Muscle of back (tissue), 11 donors: Measurements from ENCODE around the gene NELL1. TPM values are rescaled to one million over a fixed set of nuclear protein-coding genes. Genes with fewer than 3 reads are reported as not detected.
"Not testable (repeated sequence)": the region's sequence is repeated elsewhere in the genome, so short reads cannot be mapped to it uniquely, and the experiment has no call there.

Experiments used
- DNase-seq, 3 donors: peaks; one replicate each; pipeline versions ENCODE4 v3.0.0 to v3.0.0-alpha.2; 2013
- polyA plus RNA-seq, 10 donors: library from polyadenylated mRNA; unstranded; fragments of 120-200 nt; gene quantifications; one replicate each; pipeline ENCODE4 v1.2.1, GENCODE V29; 2013; ENCODE audit not compliant: insufficient read length in 10 of 10

Gene NELL1
- polyA plus RNA-seq, 10 donors = 3.5 to 6.0 (median 4.9) TPM

- no peak for DNase-seq
These were observed 419.5 kb downstream of the NELL1 start for GRCh38 chr11:21088930-21089329.

- no peak for DNase-seq
These were observed 435.3 kb downstream of the NELL1 start for GRCh38 chr11:21104641-21105040.

- DNase-seq = no peak
These were observed 436.0 kb downstream of the NELL1 start for GRCh38 chr11:21105196-21105917.

GRCh38 chr11:21109341-21109740, 440.0 kb downstream of the NELL1 start:
- DNase-seq = no peak

DNA sequence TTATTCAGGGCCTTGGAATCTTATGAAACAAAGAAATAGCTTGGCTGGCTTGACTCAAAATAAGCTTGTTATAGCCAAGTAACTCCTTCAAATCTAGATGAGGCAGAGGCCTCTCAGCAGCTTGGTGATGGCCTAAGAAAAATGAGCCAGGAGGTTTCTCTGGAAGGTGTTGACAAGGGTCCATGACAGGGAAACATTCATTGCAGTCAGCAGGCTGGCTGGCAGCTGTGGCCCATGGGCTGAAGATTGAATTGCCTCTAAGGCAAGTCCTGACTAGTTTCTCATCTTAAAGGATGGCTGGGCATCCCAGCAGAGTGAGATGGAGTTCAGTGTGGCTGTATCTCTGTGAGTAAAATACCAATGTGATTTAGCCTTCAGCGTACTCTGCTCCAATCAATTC, 441.0 kb downstream of the NELL1 start:
- peak in 1 of 3 donors; percentile 4 for DNase-seq

DNA sequence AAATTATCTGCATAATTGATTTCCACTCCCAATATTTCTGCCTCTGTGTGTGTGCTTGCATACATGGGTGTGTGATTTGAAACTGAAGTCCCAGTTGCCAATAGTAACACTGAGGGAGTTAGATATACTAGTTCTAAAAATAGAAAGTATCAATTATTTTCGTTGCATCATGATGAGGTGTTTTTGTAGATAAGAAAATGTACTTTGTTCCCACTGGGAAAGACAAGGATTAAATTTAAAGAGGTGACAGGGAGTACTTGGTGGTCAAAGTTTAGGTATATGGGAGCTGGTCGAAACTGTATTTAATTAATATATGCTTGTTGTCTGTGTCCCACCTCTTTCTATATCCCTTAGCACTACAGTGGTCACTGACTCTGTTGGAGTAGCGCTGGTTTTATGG, 444.5 kb downstream of the NELL1 start:
- DNase-seq = no peak

DNA sequence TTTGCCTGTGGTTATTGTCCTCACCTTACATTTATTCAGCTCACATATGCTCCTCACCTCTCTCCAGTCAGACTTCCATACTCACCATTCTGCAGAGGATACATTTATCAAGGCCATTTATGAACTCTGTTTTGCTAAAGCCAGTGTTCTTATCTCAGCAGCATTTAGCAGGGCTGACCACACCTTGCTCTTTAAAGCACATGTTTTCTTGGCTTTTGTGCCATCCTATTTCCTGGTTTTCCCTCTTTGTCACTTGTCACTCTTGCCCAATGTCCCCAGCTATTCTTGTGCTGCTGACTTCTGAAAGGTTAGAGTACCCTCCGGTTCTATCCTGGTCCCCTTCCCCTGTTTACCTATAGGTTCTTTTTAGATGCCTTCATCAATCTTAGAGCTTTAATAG, 446.6 kb downstream of the NELL1 start:
- no peak for DNase-seq

GRCh38 chr11:21119411-21119810, 450.0 kb downstream of the NELL1 start:
- DNase-seq = no peak

GRCh38 chr11:21121991-21122390, 452.6 kb downstream of the NELL1 start:
- no peak for DNase-seq

DNA sequence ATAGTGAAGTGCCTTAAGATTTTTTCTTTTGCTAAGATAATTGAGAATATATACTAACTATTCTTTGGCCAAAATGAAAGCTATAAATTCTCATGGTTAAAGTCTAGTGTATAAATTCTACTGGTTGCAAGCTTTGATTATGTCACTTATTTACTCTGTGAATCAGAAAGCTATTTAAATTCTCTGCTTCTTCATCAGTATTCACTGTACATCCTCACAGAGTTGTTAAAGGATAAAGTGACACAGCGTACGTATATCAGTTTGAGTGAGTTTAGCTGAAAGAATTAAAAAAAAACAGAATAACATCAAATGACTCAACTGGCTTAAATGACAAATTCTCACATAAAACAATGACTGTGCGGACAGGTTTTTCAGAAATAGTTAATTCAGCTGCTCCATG, 453.1 kb downstream of the NELL1 start:
- DNase-seq = no peak

GRCh38 chr11:21132146-21132720, 462.8 kb downstream of the NELL1 start:
- DNase-seq = no peak

- no peak for DNase-seq
These were observed 463.9 kb downstream of the NELL1 start for GRCh38 chr11:21133244-21133643.

GRCh38 chr11:21133722-21134121, 464.3 kb downstream of the NELL1 start:
- DNase-seq = no peak

- no peak for DNase-seq
These were observed 468.4 kb downstream of the NELL1 start for GRCh38 chr11:21137803-21138202.

DNA sequence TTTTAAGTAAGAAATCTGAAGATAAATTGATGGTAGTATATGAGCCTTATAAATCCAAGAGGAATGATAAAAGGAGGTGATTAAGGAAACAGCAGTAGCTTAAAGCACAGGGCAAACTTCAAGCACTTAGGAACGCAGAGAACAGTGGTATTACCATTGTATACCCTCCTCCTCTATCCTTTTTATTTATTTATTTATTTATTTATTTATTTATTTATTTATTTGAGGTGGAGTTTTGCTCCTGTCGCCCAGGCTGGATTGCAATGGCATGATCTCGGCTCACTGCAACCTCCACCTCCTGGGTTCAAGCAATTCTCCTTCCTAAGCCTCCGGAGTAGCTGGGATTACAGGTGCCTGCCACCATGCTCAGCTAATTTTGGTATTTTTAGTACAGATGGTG, 472.2 kb downstream of the NELL1 start:
- DNase-seq = not testable (repeated sequence)

DNA sequence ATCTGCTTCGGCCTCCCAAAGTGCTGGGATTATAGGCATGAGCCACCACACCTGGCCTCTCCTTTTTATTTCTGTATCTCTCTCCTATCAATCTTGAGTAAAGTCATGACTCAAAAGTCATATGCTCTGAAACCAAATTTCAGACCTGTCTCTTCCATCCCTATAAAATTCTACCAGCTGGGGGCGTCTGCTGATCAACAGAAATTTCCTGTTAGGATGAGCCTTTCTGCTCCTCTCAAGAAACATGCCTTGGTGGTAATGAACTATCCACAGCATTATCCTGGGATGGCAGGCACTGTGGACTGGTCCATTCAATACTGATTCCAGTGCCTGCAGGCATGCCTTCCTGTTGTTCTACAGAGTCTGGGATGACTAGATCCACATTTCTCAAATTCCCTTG, 472.6 kb downstream of the NELL1 start:
- DNase-seq = peak in 1 of 3 donors; percentile 4

GRCh38 chr11:21144531-21144930, 475.1 kb downstream of the NELL1 start:
- DNase-seq = no peak

DNA sequence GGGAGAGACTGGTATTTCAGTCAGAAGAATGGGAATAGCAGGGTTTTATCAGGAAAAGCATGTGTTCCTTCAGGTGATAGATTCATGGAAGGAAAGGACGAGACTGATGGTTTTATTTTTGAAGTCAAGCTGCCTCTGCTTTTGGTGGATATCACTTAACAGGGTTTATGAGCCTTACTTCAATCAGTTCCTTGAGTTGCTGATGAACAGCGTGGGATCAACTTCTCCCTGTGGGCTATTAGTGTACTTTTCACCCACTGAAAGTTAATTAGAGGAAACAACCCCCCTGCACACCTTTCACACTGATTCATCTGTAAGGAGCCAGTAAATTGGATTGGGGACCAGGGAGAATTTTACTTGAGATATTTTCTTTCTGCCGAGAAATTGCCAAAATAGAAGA, 479.0 kb downstream of the NELL1 start:
- no peak for DNase-seq

- DNase-seq = no peak
These were observed 490.8 kb downstream of the NELL1 start for GRCh38 chr11:21160140-21160539.

- DNase-seq = no peak
These were observed 500.3 kb downstream of the NELL1 start for GRCh38 chr11:21169639-21170038.

GRCh38 chr11:21173476-21173875, 504.1 kb downstream of the NELL1 start:
- DNase-seq = no peak

GRCh38 chr11:21174781-21175180, 505.4 kb downstream of the NELL1 start:
- DNase-seq = no peak

GRCh38 chr11:21177379-21177778, 508.0 kb downstream of the NELL1 start:
- no peak for DNase-seq

DNA sequence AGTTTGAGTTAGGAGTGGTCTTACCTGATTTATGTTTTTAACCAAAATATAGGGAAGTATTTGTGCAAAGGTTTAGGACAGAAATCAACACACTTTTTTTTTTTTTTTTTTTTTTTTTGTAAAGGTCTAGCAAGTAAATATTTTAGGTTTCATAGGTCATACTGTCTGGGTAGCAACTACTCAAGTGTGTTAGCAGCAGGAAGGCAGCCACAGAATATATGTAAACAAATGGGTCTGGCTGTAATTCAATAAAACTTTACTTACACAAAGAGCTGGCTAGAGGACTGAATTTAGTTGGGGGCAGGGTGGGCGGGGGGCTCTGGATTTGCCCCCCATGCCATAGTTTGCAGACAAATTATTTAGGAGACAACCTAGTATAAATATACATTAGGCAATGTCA, 510.4 kb downstream of the NELL1 start:
- DNase-seq = no peak
